ENCODE results near the gene ARHGAP15. TPM values are rescaled to one million over a fixed set of nuclear protein-coding genes. Genes with fewer than 3 reads are reported as not detected.

Gene ARHGAP15
- total RNA-seq, 4 donors from 2014 or later = 1.7 to 16.8 (median 3.7) TPM

DNA sequence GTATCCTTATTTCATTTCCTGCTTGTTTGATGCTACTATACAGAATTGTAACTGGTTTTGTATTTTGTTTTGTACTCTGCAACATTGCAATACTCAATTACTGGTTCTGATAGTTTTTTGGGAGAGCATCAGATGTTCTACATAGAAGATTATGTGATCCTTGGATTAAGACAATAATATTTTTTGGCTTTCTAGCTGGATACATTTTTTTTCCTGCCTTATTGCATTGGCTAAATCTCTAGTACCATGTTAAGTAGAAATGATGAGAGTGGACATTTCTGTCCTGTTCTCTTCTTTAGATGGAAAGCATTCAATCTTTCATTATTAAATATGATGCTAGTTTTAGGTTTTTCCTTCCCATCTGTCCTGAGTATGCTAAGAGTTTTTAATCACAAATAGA lies 523.5 kb downstream of the ARHGAP15 start:
- no peaks in the 10 kb centered on the region for H3K36me3 ChIP-seq
- intact Hi-C loops (cut with DNase I) = no loop called here
- no peak overlapping the region for H3K27ac ChIP-seq
- H3K4me3 ChIP-seq = no peak overlapping the region
- H3K27me3 ChIP-seq = no peaks in the 10 kb centered on the region
- DNase-seq = no peak
- H3K4me1 ChIP-seq = no peaks in the 10 kb centered on the region
- no peaks in the 10 kb centered on the region for H3K9me3 ChIP-seq
- TF ChIP-seq POLR2A (IDR thresholded peaks at IDR 0.05) = no peak
- TF ChIP-seq, protein P1, sequence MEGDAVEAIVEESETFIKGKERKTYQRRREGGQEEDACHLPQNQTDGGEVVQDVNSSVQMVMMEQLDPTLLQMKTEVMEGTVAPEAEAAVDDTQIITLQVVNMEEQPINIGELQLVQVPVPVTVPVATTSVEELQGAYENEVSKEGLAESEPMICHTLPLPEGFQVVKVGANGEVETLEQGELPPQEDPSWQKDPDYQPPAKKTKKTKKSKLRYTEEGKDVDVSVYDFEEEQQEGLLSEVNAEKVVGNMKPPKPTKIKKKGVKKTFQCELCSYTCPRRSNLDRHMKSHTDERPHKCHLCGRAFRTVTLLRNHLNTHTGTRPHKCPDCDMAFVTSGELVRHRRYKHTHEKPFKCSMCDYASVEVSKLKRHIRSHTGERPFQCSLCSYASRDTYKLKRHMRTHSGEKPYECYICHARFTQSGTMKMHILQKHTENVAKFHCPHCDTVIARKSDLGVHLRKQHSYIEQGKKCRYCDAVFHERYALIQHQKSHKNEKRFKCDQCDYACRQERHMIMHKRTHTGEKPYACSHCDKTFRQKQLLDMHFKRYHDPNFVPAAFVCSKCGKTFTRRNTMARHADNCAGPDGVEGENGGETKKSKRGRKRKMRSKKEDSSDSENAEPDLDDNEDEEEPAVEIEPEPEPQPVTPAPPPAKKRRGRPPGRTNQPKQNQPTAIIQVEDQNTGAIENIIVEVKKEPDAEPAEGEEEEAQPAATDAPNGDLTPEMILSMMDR (IDR thresholded peaks at IDR 0.05) = no peak

DNA sequence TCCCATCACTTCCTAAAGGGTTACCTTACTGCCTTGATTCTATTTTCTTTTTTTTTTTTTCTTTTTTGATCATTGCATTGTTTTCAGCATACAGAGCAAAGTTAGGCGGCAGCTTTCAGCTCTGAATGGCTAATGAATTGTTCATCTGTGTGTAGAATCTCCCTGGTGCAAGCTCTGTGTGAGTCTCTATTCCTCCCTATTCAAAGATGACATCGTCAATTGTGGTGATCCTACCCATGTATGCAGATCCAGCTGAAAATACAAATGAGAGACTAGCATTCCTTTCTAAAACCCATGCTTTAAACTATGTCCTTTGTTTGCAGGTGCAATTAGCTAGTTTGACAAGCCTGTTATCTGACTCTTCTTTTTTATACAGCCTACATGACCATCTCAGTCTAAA lies 539.0 kb downstream of the ARHGAP15 start:
- H3K27me3 ChIP-seq = no peaks in the 10 kb centered on the region
- no peak overlapping the region for H3K27ac ChIP-seq
- DNase-seq = no peak
- 79 to 86% methylated on average over 2 of the region's 2 CpGs for WGBS, 2 donors
- H3K4me3 ChIP-seq = no peak overlapping the region
- H3K36me3 ChIP-seq = no peaks in the 10 kb centered on the region
- TF ChIP-seq POLR2A (IDR thresholded peaks at IDR 0.05) = no peak
- TF ChIP-seq, protein P1 (IDR thresholded peaks at IDR 0.05) = no peak
- no peaks in the 10 kb centered on the region for H3K4me1 ChIP-seq
- intact Hi-C loops (cut with DNase I) = no loop called here
- no peaks in the 10 kb centered on the region for H3K9me3 ChIP-seq

DNA sequence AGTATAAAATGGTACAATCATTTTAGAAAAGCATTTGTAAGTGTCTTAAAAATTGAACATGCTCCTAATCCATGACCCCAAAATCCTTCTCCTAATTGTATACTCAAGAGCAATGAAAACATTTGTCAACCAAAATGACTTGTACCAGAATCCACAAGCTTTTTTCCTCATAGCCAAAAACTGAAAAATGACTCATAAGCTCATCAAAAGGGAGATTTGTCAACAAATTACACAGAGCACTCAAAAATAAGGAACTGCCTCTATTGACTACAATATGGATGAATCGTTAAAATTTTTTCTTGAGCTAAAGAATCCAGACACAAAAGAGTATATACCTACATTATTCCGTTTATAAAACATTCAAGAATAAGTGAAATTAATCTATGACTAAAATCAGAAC lies 544.8 kb downstream of the ARHGAP15 start:
- no peak overlapping the region for H3K4me3 ChIP-seq
- no peaks in the 10 kb centered on the region for H3K4me1 ChIP-seq
- no peak for TF ChIP-seq POLR2A (IDR thresholded peaks at IDR 0.05)
- TF ChIP-seq, protein P1 (IDR thresholded peaks at IDR 0.05) = no peak
- no peaks in the 10 kb centered on the region for H3K27me3 ChIP-seq
- H3K36me3 ChIP-seq = no peaks in the 10 kb centered on the region
- DNase-seq = no peak
- H3K27ac ChIP-seq = no peak overlapping the region
- H3K9me3 ChIP-seq = no peaks in the 10 kb centered on the region
- intact Hi-C loops (cut with DNase I) = no loop called here
- WGBS, 2 donors = 76 to 85% methylated on average over 2 of the region's 2 CpGs

DNA sequence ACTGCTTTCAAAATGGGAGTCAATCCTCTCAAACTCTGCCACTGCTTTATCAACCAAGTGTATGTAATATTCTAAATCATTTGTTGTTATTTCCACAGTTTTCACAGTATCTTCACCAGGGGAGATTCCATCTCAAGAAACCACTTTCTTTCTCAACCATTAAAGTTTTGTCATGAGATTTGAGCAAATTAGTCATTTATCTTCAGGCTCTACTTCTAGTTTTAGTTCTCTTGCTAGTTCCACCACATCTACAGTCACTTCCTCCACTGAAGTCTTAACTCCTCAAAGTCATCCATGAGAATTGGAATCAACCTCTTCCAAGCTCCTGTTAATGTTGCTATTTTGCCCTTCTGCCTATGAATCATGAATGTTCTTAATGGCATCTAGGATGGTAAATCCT lies 545.8 kb downstream of the ARHGAP15 start:
- no peaks in the 10 kb centered on the region for H3K36me3 ChIP-seq
- TF ChIP-seq, protein P1 (IDR thresholded peaks at IDR 0.05) = no peak
- TF ChIP-seq POLR2A (IDR thresholded peaks at IDR 0.05) = no peak
- no peak overlapping the region for H3K27ac ChIP-seq
- no peaks in the 10 kb centered on the region for H3K27me3 ChIP-seq
- H3K4me3 ChIP-seq = no peak overlapping the region
- DNase-seq = no peak
- H3K9me3 ChIP-seq = no peaks in the 10 kb centered on the region
- intact Hi-C loops (cut with DNase I) = no loop called here
- H3K4me1 ChIP-seq = no peaks in the 10 kb centered on the region

DNA sequence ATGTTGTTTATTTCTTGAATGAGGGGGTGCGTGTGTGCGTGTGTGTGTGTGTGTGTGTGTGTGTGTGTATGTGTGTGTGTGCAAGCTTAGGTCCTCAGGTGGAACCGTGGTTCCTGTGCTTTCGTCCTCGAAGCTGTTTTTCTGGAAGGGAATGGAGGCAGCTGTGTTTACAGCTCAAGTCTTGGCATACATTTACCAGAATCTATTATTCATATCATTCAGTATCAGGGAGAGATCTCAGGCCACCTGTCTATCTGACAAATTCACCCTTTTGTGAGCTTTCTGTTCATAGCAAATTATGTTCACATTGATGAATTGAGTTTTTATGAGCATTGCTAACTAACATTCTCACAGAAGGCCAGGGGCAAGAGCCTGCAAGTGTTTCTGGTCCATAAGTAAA lies 550.4 kb downstream of the ARHGAP15 start:
- no peak for DNase-seq
- H3K27me3 ChIP-seq = no peaks in the 10 kb centered on the region
- no peaks in the 10 kb centered on the region for H3K4me1 ChIP-seq
- H3K9me3 ChIP-seq = no peaks in the 10 kb centered on the region
- H3K36me3 ChIP-seq = no peaks in the 10 kb centered on the region
- intact Hi-C loops (cut with DNase I) = no loop called here
- H3K4me3 ChIP-seq = no peak overlapping the region
- TF ChIP-seq, protein P1 (IDR thresholded peaks at IDR 0.05) = no peak
- TF ChIP-seq POLR2A (IDR thresholded peaks at IDR 0.05) = no peak
- 61 to 65% methylated on average over 5 of the region's 5 CpGs for WGBS, 2 donors
- H3K27ac ChIP-seq = no peak overlapping the region

Data from esophagus squamous epithelium (tissue), 5 donors.